GM19395 (cell line): ENCODE results near the gene NXT1.
"Not testable (repeated sequence)": the region's sequence is repeated elsewhere in the genome, so short reads cannot be mapped to it uniquely, and the experiment has no call there.

Experiments
- ATAC-seq: cut with Tn5 transposase; IDR thresholded peaks from one replicate; pipeline ENCODE4 v1.9.1; 2021; ENCODE audit warnings: mild to moderate bottlenecking, moderate library complexity; ENCODE audit not compliant: unreplicated experiment

The NXT1 gene

GRCh38 chr20:23350196-23350903 lies at the start of gene NXT1:
Gene NXT1, plus strand, starts transcription at chr20:23350791. Its CDS starts 3,251 bp downstream, at chr20:23354042.
- ATAC-seq, result peak; percentile 81

DNA sequence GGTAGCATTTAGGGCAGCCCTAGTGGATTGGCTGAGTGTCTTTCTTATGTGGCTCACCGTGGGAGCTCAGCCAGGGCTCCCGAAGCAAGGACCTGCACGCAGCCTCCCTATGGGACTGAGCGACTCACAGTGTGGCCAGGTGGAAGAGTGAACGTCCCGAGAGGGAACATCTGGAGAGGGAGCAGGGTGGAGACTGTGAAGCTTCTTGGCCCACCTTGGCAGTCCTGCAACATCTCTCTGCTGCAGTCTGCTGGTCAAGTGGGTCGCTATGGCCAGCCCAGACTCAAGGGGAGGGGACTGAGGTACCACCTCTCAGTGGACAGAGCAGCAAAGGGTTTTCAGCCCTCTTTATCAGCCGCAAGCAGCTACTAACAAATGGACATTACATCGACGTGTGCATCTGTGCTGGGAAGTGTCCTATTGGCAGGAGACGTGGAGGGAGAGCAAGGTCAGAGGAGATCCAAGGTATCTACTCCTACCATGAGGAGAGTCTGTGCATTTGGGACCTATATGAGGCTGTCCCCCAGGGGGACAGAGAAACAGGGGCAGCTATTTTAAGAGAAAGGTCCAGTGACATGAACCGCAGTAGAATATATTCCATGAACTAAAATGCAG lies 49.0 kb upstream of the NXT1 start:
- ATAC-seq, result no peak

GRCh38 chr20:23302386-23302785 lies 48.2 kb upstream of the NXT1 start:
- no peak for ATAC-seq

- ATAC-seq, result no peak
Measured at GRCh38 chr20:23302801-23303200, 47.8 kb upstream of the NXT1 start.

DNA sequence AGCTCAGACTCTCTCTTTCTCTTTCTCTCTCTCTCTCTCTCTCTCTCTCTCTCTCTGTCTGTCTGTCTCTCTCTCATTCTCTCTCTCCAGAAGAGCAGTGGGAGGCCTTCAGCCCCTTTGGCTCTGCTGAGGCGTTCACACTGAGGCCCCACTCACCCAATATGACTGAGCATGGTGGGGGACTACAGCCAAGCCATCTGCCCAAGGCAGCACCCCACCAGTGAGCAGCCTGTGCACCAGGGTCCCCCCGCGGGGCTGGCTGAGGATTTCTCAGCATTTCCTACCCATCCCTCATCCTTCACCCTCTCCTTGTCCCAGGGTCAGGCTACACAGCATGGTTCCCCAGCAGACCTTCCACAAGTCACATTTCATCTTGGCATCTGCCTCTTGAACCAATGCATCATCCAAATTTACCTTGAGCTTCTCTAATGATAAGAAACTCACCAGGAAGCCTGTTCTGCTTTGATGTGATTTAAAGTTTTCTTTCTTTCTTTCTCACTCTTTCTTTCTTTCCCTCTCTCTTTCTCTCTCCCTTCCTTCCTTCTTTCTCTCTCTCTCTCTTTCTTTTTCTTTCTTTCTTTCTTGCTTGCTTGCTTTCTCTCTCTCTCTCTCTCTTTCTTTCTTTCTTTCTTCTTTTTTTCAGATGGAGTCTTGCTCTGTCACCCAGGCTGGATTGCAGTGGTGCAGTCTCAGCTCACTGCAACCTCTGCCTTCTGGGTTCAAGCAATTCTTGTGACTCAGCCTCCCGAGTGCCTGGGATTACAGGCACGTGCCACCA lies 47.1 kb upstream of the NXT1 start:
- no peak for ATAC-seq

GRCh38 chr20:23304616-23305015 lies 46.0 kb upstream of the NXT1 start:
- no peak for ATAC-seq

DNA sequence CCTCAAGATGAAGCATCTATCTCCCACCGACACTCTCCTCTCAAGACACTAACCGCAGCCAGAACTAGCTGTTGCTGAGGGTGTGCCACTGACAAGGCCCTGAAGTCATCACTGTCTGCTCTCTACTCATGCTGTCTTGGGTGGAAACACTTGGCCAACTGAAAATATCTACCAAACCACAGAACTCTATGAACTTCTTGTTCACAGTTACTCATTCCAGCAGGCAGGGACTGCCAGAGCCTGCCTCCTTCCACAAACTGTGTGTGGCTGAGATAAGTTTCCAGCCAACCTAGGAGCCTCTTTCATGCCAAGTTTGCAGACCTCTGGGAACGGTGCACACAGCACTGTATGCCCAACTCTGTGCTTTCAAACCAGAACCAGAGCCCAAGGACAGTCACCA lies 45.5 kb upstream of the NXT1 start:
- ATAC-seq, result no peak

GRCh38 chr20:23307393-23307792 lies 43.2 kb upstream of the NXT1 start:
- ATAC-seq, result not testable (repeated sequence)

DNA sequence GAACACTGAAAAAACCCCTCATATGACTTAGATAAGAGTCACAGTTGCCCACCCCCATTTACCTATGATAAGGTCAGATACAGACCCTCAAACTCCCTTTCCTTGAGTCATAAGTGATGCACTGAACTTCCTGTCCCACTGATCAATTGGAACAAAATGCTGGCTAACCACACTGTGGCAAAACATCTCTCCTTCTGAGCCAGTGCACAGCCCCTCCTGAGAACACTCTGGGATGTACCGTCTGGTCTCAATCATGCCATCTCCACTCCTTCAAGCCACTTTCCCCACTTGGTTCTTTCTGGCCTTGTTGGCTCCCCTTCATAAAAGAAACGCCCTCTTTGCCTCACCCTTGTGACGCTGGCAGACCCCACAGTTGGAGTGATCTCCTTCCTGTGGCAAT lies 42.6 kb upstream of the NXT1 start:
- no peak for ATAC-seq

GRCh38 chr20:23308908-23309307 lies 41.7 kb upstream of the NXT1 start:
- ATAC-seq, result no peak

GRCh38 chr20:23309781-23310180 lies 40.8 kb upstream of the NXT1 start:
- ATAC-seq, result no peak

GRCh38 chr20:23311947-23312506 lies 38.6 kb upstream of the NXT1 start:
- no peak for ATAC-seq

- ATAC-seq, result no peak
Measured at GRCh38 chr20:23313271-23313670, 37.3 kb upstream of the NXT1 start.

DNA sequence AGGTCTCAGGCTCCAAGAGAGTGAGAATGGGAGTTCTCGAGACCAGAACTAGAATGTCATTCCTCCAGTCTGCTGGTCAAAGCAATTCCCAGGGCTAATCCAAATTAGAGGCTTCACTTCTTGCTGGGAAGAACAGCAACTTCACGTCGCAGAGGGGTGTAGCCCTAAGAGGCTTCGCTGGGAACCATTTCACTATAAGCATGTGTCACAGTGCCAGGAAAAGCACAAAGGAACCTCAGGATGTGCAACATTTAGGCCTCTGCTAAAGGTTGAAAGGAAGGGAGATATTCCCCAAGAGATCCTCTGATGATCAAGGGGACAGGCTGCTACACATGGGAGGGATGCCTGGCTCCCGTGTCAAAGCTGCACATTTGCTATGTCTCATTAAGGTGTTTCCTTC lies 35.9 kb upstream of the NXT1 start:
- no peak for ATAC-seq

- no peak for ATAC-seq
Measured at GRCh38 chr20:23315099-23315498, 35.5 kb upstream of the NXT1 start.

DNA sequence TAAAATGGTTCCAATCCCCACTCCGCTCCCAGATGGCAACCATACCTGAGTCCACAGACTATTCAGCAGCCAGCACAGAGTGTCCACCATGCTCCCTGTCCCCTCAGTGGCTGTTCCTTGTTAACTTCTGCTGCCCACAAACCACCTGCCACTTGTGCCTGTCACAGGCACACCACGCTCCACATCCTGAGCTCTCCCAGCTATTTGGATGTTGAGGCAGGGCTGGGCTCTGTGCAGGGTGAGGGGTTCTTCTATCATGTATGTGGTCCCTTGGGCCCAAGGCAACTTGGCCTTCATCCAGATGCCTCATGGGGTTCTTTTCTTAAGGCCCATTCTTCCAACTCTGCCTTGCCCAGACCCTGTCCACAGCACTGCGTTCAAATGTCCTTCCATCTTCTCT lies 34.0 kb upstream of the NXT1 start:
- ATAC-seq, result no peak

DNA sequence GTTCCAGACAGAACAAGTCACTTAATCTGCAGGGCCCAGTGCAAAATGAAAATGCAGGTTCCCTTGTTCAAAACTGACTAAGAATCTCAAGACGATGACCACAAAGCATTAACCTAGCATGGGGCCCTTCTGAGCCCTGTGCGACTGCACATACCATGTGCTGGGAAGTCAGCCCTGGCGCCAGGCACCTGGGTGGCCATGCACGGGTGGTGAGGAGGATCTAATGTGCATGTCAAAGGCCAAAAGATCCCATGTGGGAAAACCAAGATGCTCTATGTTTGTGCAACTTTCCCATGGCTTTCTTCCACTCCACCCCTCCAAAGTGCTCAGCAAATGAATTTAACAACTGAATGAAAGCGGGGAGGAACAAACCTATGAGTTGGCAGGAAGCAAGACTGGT lies 33.5 kb upstream of the NXT1 start:
- ATAC-seq, result no peak

GRCh38 chr20:23318347-23318746 lies 32.2 kb upstream of the NXT1 start:
- no peak for ATAC-seq

GRCh38 chr20:23320317-23320716 lies 30.3 kb upstream of the NXT1 start:
- no peak for ATAC-seq

DNA sequence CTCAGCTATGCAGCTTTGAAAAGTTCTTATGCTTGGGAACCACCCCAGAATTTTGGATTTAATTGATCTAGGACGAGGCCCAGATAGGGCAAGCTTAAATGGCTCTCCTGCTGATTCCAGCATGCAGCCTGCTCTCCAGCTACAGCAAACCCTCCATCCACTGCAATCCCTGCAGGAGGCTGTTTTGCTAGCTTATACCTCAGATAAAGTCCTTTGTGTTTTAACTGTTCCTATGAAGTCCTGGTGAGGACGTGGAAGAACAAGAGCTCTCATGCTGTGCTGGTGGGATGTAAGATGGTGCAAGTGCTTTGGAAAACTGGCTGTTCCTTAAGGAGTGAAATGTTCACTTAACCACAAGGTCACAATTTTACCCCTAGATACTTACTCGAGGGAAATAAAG lies 25.5 kb upstream of the NXT1 start:
- ATAC-seq, result no peak

GRCh38 chr20:23326774-23327173 lies 23.8 kb upstream of the NXT1 start:
- ATAC-seq, result no peak
